Tibial artery (tissue), 4 donors: ENCODE data around the gene ATP9B.

Experiments
- DNase-seq, 2 donors: peaks; one replicate each; pipeline ENCODE4 v3.0.0-alpha.2; 2019
- H3K27ac ChIP-seq, 2 donors: fragments of 200-600 bp; sonication (generic) in 1 of 2; 1 replicate in 1 of 2; 2 replicates in 1 of 2; pipeline ENCODE4 v1.5.1; 2018 to 2019; ENCODE audit warnings: mild to moderate bottlenecking in 1 of 2
- H3K27me3 ChIP-seq, 2 donors: fragments of 200-600 bp; sonication (generic) in 1 of 2; one replicate each; pipeline versions ENCODE4 v1.5.1 to v1.6.0; 2016 to 2019
- H3K36me3 ChIP-seq, 3 donors: fragments of 200-600 bp; sonication (generic) in 2 of 3; one replicate each; pipeline ENCODE4 v1.5.1; 2016 to 2019; ENCODE audit warnings: mild to moderate bottlenecking in 2 of 3
- H3K4me1 ChIP-seq, 4 donors: fragments of 200-600 bp; sonication (generic) in 2 of 4; 1 replicate in 3 of 4; 2 replicates in 1 of 4; pipeline ENCODE4 v1.5.1; 2016 to 2019
- H3K4me3 ChIP-seq, 2 donors: fragments of 200-600 bp; sonication (generic) in 1 of 2; 1 replicate in 1 of 2; 2 replicates in 1 of 2; pipeline ENCODE4 v1.5.1; 2018 to 2019; ENCODE audit warnings: mild to moderate bottlenecking in 2 of 2
- H3K9me3 ChIP-seq, 3 donors: fragments of 200-600 bp; sonication (generic) in 1 of 3; one replicate each; pipeline ENCODE4 v1.5.1; 2016 to 2019
- CTCF ChIP-seq, 2 experiments: fragments of 200-600 bp in 1 of 2; fragments of 450-650 bp in 1 of 2; IDR thresholded peaks; one replicate each; pipeline ENCODE4 v1.5.1; 2017 to 2019; ENCODE audit warnings: antibody characterized with exemption in 2 of 2, mild to moderate bottlenecking in 1 of 2, moderate library complexity in 1 of 2
- intact Hi-C: fragments of 100-400 bp; cut with DNase I; formaldehyde crosslinking; loops from one replicate; pipeline ENCODE4 v1.15.0; 2023; ENCODE audit warnings: low total_unique reads

ATP9B gene

GRCh38 chr18:79345981-79346380 is 276.8 kb downstream of the ATP9B start:
- intact Hi-C loops = no loop called here
- peaks cover 65 to 73% (median 69%) of the 10 kb centered on the region in 3 donors for H3K36me3 ChIP-seq

GRCh38 chr18:79348066-79348465 is 278.9 kb downstream of the ATP9B start:
- Histone ChIP-seq H3K9me3 (no peaks in the 10 kb centered on the region), H3K4me1 (no peaks in the 10 kb centered on the region), H3K36me3 (peaks cover 58 to 93% (median 64%) of the 10 kb centered on the region in 3 donors), H3K27me3 (no peaks in the 10 kb centered on the region), H3K4me3 (no peak overlapping the region), H3K27ac (no peak overlapping the region)
- no peak for TF ChIP-seq CTCF (IDR thresholded peaks at IDR 0.05)
- intact Hi-C loops = no loop called here
- DNase-seq = no peak

More at GRCh38 chr18:79345981-79346380, 276.8 kb downstream of the ATP9B start:
- H3K4me3 ChIP-seq = no peak overlapping the region
- H3K4me1 ChIP-seq = no peaks in the 10 kb centered on the region
- no peak for DNase-seq
- no peak for TF ChIP-seq CTCF (IDR thresholded peaks at IDR 0.05)
- H3K9me3 ChIP-seq = no peaks in the 10 kb centered on the region
- H3K27ac ChIP-seq = no peak overlapping the region
- no peaks in the 10 kb centered on the region for H3K27me3 ChIP-seq

- H3K27me3 ChIP-seq = no peaks in the 10 kb centered on the region
- no peak for TF ChIP-seq CTCF (IDR thresholded peaks at IDR 0.05)
- no peaks in the 10 kb centered on the region for H3K9me3 ChIP-seq
- intact Hi-C loops = no loop called here
- no peak overlapping the region for H3K4me3 ChIP-seq
- H3K36me3 ChIP-seq = peaks cover 27 to 68% (median 29%) of the 10 kb centered on the region in 3 donors
- H3K27ac ChIP-seq = no peak overlapping the region
- no peaks in the 10 kb centered on the region for H3K4me1 ChIP-seq
- DNase-seq = no peak
These were observed 283.2 kb downstream of the ATP9B start for GRCh38 chr18:79352432-79352831.

DNA sequence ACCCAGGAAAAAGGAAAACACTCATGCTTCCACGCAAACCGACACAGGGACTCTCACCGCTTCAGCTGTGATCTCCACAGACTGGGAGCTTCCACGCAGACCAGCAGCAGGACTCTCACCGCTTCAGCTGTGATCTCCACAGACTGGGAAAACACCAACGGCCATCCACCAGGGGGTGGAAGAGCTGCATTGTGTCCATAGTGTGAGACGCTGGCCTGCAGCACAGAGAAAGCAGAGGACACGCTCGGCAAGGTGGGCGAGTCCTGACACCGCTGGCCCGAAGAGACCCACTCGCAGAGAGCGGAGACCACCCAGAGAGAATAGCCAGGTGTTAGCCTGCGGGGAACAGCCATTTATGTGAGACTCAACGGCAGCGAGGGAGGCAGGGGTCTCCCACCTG is 284.1 kb downstream of the ATP9B start:
- no peak overlapping the region for H3K4me3 ChIP-seq
- intact Hi-C loops = no loop called here
- peaks cover 21 to 60% (median 21%) of the 10 kb centered on the region in 3 donors for H3K36me3 ChIP-seq
- no peak overlapping the region for H3K27ac ChIP-seq
- H3K9me3 ChIP-seq = no peaks in the 10 kb centered on the region
- no peak for TF ChIP-seq CTCF (IDR thresholded peaks at IDR 0.05)
- no peaks in the 10 kb centered on the region for H3K27me3 ChIP-seq
- H3K4me1 ChIP-seq = no peaks in the 10 kb centered on the region
- no peak for DNase-seq

DNA sequence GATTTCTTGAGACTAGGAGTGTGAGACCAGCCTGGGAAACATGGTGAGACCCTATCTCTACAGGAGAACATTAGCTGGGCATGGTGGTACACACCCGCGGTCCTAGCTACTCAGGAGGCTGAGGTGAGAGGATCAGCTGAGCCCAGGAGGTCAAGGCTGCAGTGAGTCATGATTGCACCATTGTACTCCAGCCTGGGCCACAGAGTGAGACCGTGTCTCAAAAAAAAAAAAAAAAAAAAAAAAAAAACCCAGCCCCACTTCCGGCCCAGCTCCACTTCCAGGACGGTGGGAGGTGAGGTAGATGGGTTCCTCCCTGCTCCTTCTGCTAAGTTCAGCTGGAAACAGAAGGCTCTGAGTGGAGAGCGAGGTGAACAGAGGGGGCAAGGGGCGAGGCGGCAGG is 285.2 kb downstream of the ATP9B start:
- no peak for DNase-seq
- Histone ChIP-seq H3K4me3 (no peak overlapping the region), H3K36me3 (peaks cover 11 to 56% (median 17%) of the 10 kb centered on the region in 3 donors), H3K27ac (no peak overlapping the region), H3K27me3 (no peaks in the 10 kb centered on the region), H3K4me1 (no peaks in the 10 kb centered on the region), H3K9me3 (no peaks in the 10 kb centered on the region)
- no peak for TF ChIP-seq CTCF (IDR thresholded peaks at IDR 0.05)
- intact Hi-C loops = no loop called here
